Stimulated activated CD4-positive, alpha-beta T cell treated with anti-CD3 and anti-CD28 coated beads, TNF-alpha, amount 100 ng/mL, for 1 hour (primary cell): ENCODE data around the gene RASA3.
A peak's percentile ranks its signal among the peaks of the same experiment; 100 is the strongest.

Experiments
- DNase-seq, 3 donors: peaks; one replicate each; pipeline ENCODE4 v3.0.0-alpha.2; 2020; ENCODE audit warnings: low read depth in 3 of 3, low spot score in 1 of 3

RASA3 gene

GRCh38 chr13:114057166-114058050 is 75.0 kb downstream of the RASA3 start:
- no peak for DNase-seq

- no peak for DNase-seq
These were observed 76.0 kb downstream of the RASA3 start for GRCh38 chr13:114056205-114057013.

- no peak for DNase-seq
These were observed 76.7 kb downstream of the RASA3 start for GRCh38 chr13:114055766-114056165.

DNA sequence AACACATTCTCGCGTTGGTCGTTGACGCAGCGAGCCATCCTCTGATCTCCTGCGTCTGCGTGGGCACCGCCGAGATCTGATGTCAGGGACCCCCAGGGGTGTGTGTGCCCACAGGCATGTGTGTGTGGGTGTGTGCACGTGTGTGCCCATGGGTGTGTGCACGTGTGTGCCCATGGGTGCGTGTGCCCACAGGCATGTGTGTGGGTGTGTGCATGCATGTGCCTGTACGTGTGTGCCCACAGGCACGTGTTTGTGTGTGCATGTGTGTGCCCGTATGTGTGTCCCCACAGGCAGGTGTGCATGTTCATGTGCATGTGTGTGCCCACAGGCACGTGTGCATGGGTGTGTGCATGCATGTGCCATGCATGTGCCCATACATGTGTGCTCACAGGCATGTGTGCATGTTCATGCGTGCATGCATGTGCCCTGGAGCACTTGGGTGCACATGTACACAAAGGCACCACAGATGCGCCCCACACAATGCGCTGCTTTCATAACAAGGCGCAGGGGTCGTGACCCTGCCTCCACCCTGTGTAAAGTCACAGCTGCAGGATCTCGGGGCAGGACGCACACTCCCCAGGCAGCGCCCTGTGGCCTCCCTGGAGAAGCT is 77.5 kb downstream of the RASA3 start:
- DNase-seq: no peak

DNA sequence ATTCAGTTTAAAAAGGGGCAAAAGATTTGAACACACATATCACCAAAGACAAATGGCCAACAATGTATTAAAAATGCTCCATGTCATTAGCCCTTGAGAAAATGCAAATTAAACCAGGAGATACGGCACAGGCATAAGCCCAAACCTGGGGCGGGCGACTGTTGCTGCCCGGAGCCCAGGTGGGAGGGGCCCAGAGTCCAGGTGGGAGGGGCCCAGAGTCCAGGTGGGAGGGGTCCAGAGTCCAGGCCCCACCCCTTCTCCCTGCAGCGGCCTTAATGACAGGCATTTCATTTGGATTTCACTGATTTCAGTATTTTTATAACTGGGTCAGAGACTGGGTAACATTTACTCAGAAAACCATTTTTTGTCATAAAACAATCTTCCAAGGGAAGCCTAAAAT is 78.2 kb downstream of the RASA3 start:
- no peak for DNase-seq

- DNase-seq: no peak
These were observed 79.4 kb downstream of the RASA3 start for GRCh38 chr13:114053026-114053425.

DNA sequence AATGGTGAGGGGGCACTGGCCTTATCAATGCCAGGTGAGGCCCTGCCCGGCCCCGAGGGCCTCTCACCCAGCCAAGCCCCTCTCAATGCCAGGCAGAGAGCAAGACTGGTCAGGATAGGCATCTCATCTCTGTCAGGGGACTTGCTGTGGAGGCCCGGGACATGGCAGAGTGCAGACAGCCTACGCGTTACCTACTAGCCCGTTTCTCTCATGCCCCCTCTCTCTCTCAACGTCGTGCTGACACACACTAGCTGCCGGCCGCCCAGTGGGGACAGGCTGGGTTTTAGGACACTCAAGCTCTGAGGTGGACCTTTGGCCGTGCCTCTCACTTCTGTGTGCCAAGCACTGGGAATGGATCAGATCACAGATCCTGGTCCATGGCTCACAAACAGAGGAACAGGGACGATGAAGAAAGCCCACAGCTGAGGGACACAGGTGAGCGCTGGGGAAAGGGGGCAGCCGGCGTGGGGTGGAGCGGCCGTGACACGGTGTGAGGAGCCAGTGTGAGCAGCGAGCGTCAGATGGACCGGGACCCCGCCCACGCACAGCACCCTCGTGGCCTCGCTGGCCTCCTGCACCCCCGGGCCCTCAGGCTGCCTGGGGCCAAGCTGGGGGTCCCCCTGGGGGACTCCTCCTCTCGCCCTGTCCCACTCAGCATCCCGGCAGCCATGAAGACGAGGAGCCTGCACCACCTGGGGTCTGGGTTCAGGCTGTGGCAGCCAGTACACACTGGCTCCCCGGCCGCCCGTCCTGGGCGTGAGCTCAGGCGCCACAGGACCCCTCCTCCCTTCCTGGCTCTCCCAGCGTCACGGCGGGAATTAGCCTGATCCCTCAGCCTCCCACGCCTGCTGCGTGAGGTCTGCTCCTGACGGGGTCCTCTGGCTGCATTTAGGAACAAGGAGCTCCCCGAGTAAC is 81.6 kb downstream of the RASA3 start:
- no peak for DNase-seq

DNA sequence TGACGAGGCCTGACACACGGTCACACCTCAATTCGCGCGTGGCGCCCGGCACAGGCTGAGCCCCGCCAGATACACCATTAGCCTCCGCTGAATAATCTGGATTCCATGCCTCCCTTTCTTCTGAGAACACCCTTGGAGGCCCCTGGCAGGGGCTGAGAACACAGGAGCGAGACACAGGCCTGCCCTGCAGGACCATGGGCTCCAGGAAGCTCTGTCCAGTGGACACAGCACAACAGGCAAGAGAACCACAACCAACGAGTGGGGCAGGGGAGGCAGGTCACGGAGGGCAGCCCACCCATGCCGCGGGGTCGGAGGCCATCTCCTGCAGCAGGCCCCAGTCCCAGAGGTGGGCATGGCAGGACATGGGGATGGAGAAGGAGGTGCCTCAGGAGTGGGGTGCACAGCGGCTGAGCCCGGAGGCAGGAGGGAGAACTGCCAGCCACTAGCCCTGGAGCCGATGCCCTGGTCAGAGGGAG is 82.8 kb downstream of the RASA3 start:
- DNase-seq: no peak

DNA sequence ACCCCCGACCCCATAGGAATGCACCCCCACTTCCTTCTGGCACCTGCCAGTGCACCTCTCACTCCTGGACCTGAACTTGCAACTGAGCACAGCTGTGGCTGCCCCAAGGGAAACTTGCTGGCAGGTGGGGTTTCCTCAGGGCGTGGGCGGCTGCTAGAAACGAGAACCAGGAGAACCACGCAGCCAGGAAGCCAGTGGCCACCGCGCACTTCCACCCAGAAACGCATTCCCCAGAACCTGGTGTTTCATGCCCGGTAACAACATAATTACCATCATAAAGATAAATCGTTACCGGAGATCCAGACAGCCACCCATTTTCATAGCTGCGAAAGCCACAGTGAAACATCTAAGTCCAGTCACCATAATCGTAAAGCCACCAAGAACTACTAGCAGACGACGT is 83.4 kb downstream of the RASA3 start:
- DNase-seq: peak in 1 of 3 donors; percentile 45

DNA sequence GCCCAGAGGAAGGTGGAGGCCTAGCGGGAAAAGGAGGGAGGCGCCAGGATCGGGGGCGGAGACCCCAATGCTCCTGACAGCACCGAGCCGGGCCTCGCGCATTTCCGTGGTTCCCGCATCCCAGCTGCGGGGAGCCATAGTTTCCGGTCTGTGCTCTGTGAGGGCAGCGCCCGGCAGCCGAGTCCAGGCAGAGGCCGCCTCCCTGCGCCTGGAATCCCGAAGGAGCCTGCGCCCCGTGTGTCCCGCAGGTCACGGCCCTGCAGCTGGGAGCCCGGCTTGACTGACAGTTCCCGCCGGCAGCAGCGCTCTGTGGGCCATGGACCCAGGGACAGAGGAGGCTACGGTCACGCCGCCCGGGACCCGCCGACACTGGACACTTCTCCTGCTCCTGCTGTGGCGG is 84.0 kb downstream of the RASA3 start:
- no peak for DNase-seq

GRCh38 chr13:114047358-114047881 is 85.0 kb downstream of the RASA3 start:
- DNase-seq: no peak

DNA sequence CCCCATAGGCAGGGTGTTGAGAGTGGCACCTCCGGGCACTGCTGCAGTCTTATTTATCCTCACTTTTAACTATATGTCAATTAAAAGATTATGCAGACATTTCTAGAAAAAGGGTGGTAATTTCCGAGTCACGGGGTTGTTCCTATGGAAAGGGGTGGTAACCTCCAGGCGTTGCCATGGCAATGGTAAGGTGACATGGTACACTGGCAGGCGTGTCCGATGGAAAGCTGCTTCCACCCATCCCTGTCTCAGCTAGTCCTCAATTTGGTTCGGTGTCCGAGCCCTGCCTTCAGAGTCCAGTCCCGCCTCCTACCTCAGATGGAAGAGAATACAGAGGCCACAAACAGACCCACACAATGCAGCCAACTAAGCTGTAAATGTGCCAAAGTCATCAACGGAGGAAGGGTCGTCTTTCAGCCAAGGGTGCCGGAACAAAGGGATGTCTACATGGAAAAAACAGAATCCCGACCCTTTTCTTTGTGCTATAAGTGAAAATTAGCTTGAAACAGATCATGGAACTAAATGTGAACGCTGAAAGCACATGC is 85.9 kb downstream of the RASA3 start:
- DNase-seq: no peak

DNA sequence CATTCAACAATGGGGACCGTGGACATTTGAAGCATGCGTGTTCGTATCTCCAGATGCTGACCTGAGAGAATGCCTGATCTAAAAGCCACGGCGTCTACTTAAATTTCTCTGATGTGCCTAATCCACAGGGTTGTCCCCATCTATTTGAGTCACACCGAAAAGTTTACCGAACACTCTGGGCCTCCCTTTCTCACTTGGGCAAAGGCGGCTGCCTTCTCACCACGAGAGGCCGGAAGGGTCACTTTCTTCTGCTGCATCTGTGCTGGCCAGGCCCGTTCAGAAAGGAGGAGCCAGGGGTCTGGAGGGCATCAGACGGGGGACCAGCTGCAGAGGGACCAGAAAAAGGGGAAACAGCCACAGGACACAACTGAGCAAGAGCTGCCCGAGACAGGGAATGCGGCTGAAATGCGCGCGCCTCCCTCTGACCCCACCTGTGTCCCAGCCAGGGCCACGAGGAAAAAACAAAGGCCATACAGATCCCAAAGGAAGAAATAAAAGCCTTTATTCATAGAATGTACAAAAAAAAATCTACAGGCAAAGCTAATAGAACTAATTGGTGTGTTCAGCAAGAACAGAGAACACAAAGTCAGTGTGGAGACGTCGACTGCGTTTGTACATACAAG is 87.2 kb downstream of the RASA3 start:
- no peak for DNase-seq

GRCh38 chr13:114044486-114044885 is 87.9 kb downstream of the RASA3 start:
- DNase-seq: no peak

- no peak for DNase-seq
These were observed 88.9 kb downstream of the RASA3 start for GRCh38 chr13:114043421-114044053.

DNA sequence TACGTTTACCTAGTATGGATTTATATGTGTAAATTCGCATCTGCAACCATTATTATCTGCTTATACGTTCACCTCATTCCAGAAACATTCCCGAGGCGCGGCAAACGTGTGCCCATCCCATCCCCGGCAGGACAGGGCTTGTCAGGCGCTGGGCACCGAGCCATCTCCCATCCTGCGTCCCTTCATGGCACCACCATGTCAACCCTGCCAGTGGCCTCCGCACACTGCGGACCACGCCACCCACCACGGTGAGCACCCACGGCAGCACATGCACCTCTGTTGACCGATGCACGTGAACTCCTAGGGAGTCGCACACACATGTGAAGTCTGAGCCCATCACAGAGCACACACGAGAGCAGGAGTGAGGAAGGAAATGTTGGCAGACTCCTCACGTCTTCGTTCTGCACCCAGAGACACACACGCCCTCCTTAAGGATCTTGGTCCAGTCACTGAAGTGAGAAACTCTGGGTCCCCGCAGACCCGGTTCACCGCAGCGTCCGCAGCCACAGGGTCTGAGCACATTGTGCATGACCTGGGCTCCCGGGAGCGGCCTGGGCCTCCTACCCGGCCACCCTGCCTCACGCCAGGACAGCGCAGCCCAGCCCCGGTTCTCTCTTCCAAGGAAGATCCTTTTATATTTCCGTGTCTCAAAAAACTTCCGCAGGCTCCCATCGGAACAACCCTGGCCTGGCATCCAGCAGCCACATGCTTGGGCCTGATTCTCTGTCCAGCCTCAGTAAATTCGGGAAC is 90.2 kb downstream of the RASA3 start:
- DNase-seq: no peak

DNA sequence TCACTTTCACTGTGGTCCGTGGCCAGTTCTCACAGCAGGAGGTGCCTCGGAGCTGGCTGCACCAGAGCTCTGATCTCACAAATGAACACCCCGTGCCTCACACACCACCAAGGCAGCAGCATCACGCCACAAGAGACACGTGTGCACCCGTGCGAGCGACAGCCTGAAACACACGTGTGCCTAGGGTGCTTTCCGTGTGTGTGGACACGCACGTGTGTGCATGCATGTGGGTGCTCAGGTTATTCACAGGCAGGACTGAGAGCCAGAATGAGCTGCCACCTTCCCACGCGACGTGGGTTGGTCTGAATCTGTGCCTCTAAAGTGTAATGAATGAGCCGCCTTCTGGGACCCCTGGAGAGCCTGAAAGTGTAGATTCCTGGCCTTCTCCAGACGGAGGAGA is 90.9 kb downstream of the RASA3 start:
- DNase-seq: no peak

DNA sequence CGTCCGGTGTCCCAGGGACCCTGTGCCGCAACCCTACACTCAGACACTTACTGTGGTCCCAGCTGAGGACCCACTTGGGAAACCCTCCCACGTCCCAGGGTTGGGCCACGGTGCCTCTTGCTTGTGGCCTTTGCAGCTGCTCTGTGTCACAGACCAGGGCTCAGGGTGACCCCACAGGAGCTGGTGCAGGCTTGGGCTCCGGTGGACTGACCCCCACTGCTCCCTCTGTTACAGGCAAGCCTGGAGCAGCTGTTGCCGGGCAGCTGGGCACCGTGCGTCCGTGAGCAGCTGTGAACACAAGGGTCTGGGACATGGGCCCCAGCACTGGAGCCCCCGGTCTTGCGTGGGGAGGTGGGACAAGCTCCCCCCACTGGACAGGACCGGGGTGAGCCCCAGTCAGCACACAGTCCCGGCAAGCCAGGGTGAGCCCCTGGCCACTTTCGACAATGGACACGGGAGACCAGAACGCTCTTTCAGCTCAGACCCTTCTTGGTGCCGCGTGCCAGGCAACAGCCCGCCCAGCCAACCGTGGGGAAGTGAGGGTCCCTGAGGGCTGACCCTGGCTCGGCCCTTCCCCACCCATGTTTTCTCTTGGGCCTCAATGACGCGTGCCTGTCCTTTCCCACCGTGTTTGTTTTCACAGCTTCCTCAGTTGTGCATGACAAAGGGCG is 92.8 kb downstream of the RASA3 start:
- DNase-seq: no peak
